ENCODE results near the gene SERPINF2.
"Not testable (repeated sequence)": the region's sequence is repeated elsewhere in the genome, so short reads cannot be mapped to it uniquely, and the experiment has no call there.

The SERPINF2 gene

GRCh38 chr17:1716912-1717695 lies 25.6 kb upstream of the SERPINF2 start:
- DNase-seq = peak; percentile 87

- DNase-seq = no peak
Observed at GRCh38 chr17:1718362-1719165, 24.1 kb upstream of the SERPINF2 start.

GRCh38 chr17:1720856-1721386 lies 21.8 kb upstream of the SERPINF2 start:
- no peak for DNase-seq

- not testable (repeated sequence) for DNase-seq
Observed at GRCh38 chr17:1722022-1722421, 20.6 kb upstream of the SERPINF2 start.

GRCh38 chr17:1724351-1724868 lies 18.3 kb upstream of the SERPINF2 start, which contains the start of gene WDR81:
Gene WDR81, plus strand, starts transcription at chr17:1724704. Its CDS starts 256 bp downstream, at chr17:1724960.
- DNase-seq = peak; percentile 56

- DNase-seq = no peak
Observed at GRCh38 chr17:1724869-1725641, 17.6 kb upstream of the SERPINF2 start.

- DNase-seq = no peak
Observed at GRCh38 chr17:1725642-1726511, 16.8 kb upstream of the SERPINF2 start.

- DNase-seq = no peak
Observed at GRCh38 chr17:1726626-1727257, 15.9 kb upstream of the SERPINF2 start.

- no peak for DNase-seq
Observed at GRCh38 chr17:1727258-1727789, 15.3 kb upstream of the SERPINF2 start.

GRCh38 chr17:1727876-1728630 lies 14.6 kb upstream of the SERPINF2 start:
- DNase-seq = no peak

- no peak for DNase-seq
Observed at GRCh38 chr17:1729966-1730325, 12.7 kb upstream of the SERPINF2 start.

- DNase-seq = no peak
Observed at GRCh38 chr17:1730326-1731193, 12.1 kb upstream of the SERPINF2 start.

- no peak for DNase-seq
Observed at GRCh38 chr17:1731194-1731506, 11.5 kb upstream of the SERPINF2 start.

GRCh38 chr17:1732241-1732832 lies 10.3 kb upstream of the SERPINF2 start:
- DNase-seq = no peak

- no peak for DNase-seq
Observed at GRCh38 chr17:1732833-1733321, 9.8 kb upstream of the SERPINF2 start.

GRCh38 chr17:1733759-1734158 lies 8.9 kb upstream of the SERPINF2 start:
- no peak for DNase-seq

- no peak for DNase-seq
Observed at GRCh38 chr17:1735418-1735817, 7.3 kb upstream of the SERPINF2 start.

GRCh38 chr17:1735834-1736347 lies 6.8 kb upstream of the SERPINF2 start:
- DNase-seq = no peak
